ENCODE data around the gene CLDN15. TPM values are rescaled to one million over a fixed set of nuclear protein-coding genes. Genes with fewer than 3 reads are reported as not detected.

Gene CLDN15
- total RNA-seq, 1 donor from 2014 or later: 18.2 TPM

GRCh38 chr7:101197991-101198390 is 39.6 kb downstream of the CLDN15 start:
- Mint-ChIP-seq H3K36me3 (ENCODE audit: low read depth) (no peaks in the 10 kb centered on the region), H3K4me1 (ENCODE audit: low read depth) (peaks cover 4% of the 10 kb centered on the region), H3K4me3 (ENCODE audit: low read depth) (no peak overlapping the region), H3K27ac (no peak overlapping the region), H3K27me3 (ENCODE audit: low read depth) (peaks cover 28% of the 10 kb centered on the region), H3K9me3 (no peaks in the 10 kb centered on the region)
- DNase-seq (ENCODE audit: low spot score): no peak
- intact Hi-C loops (cut with micrococcal nuclease): no loop called here

- DNase-seq (ENCODE audit: low spot score): no peak
- intact Hi-C loops (cut with micrococcal nuclease): no loop called here
- Mint-ChIP-seq H3K36me3 (ENCODE audit: low read depth) (no peaks in the 10 kb centered on the region), H3K9me3 (no peaks in the 10 kb centered on the region), H3K4me3 (ENCODE audit: low read depth) (no peak overlapping the region), H3K27me3 (ENCODE audit: low read depth) (peaks cover 16% of the 10 kb centered on the region), H3K4me1 (ENCODE audit: low read depth) (peaks cover 5% of the 10 kb centered on the region), H3K27ac (no peak overlapping the region)
Measured at GRCh38 chr7:101195884-101196283, 41.7 kb downstream of the CLDN15 start.

- intact Hi-C loops (cut with micrococcal nuclease): no loop called here
- H3K4me1 Mint-ChIP-seq (ENCODE audit: low read depth): peaks cover 2% of the 10 kb centered on the region
Measured at GRCh38 chr7:101189109-101189508, 48.5 kb downstream of the CLDN15 start.

GRCh38 chr7:101186844-101187428 is 50.7 kb downstream of the CLDN15 start:
- H3K4me3 Mint-ChIP-seq (ENCODE audit: low read depth): no peak overlapping the region
- intact Hi-C loops (cut with micrococcal nuclease): no loop called here
- H3K27ac Mint-ChIP-seq: no peak overlapping the region
- no peak for DNase-seq (ENCODE audit: low spot score)
- no peaks in the 10 kb centered on the region for H3K9me3 Mint-ChIP-seq
- H3K36me3 Mint-ChIP-seq (ENCODE audit: low read depth): no peaks in the 10 kb centered on the region
- peaks cover 14% of the 10 kb centered on the region for H3K27me3 Mint-ChIP-seq (ENCODE audit: low read depth)
- H3K4me1 Mint-ChIP-seq (ENCODE audit: low read depth): peaks cover 5% of the 10 kb centered on the region

More at GRCh38 chr7:101189109-101189508, 48.5 kb downstream of the CLDN15 start:
- H3K4me3 Mint-ChIP-seq (ENCODE audit: low read depth): no peak overlapping the region
- no peaks in the 10 kb centered on the region for H3K9me3 Mint-ChIP-seq
- no peak overlapping the region for H3K27ac Mint-ChIP-seq
- DNase-seq (ENCODE audit: low spot score): no peak
- H3K27me3 Mint-ChIP-seq (ENCODE audit: low read depth): peaks cover 8% of the 10 kb centered on the region
- no peaks in the 10 kb centered on the region for H3K36me3 Mint-ChIP-seq (ENCODE audit: low read depth)

- intact Hi-C loops (cut with micrococcal nuclease): no loop called here
- Mint-ChIP-seq H3K36me3 (ENCODE audit: low read depth) (no peaks in the 10 kb centered on the region), H3K27me3 (ENCODE audit: low read depth) (peaks cover 16% of the 10 kb centered on the region), H3K4me1 (ENCODE audit: low read depth) (peaks cover 5% of the 10 kb centered on the region), H3K4me3 (ENCODE audit: low read depth) (no peak overlapping the region), H3K9me3 (no peaks in the 10 kb centered on the region), H3K27ac (no peak overlapping the region)
- no peak for DNase-seq (ENCODE audit: low spot score)
Measured at GRCh38 chr7:101186194-101186593, 51.4 kb downstream of the CLDN15 start.

- Mint-ChIP-seq H3K4me1 (ENCODE audit: low read depth) (peaks cover 5% of the 10 kb centered on the region), H3K27me3 (ENCODE audit: low read depth) (peaks cover 25% of the 10 kb centered on the region), H3K36me3 (ENCODE audit: low read depth) (no peaks in the 10 kb centered on the region), H3K9me3 (no peaks in the 10 kb centered on the region), H3K4me3 (ENCODE audit: low read depth) (no peak overlapping the region), H3K27ac (no peak overlapping the region)
- intact Hi-C loops (cut with micrococcal nuclease): no loop called here
- no peak for DNase-seq (ENCODE audit: low spot score)
Measured at GRCh38 chr7:101185258-101185839, 52.3 kb downstream of the CLDN15 start.

Other genes with a start within 250 kb of the CLDN15 start
- gene MUC17, start 217.7 kb downstream of the CLDN15 start, total RNA-seq: not detected in 2 replicates
- 42.6 and 43.8 TPM in 2 replicates for gene TRIM56, start 152.3 kb downstream of the CLDN15 start, total RNA-seq
- 0.23 TPM in 2 replicates for gene SERPINE1, start 110.7 kb downstream of the CLDN15 start, total RNA-seq
- gene AP1S1, start 83.3 kb downstream of the CLDN15 start, total RNA-seq: 41.8 and 42.8 TPM in 2 replicates
- 0.23 and 0.41 TPM in 2 replicates for gene VGF, start 72.2 kb downstream of the CLDN15 start, total RNA-seq
- gene NAT16, start 57.5 kb downstream of the CLDN15 start, total RNA-seq: not detected in 2 replicates
- not detected in 2 replicates for gene MOGAT3, start 36.8 kb downstream of the CLDN15 start, total RNA-seq
- 75.5 and 82.8 TPM in 2 replicates for gene PLOD3, start 20.2 kb downstream of the CLDN15 start, total RNA-seq
- gene ZNHIT1, start 19.6 kb downstream of the CLDN15 start, total RNA-seq: 45.1 and 46.8 TPM in 2 replicates
- 121 and 132 TPM in 2 replicates for gene FIS1, start 7.3 kb upstream of the CLDN15 start, total RNA-seq
- gene IFT22, start 84.0 kb upstream of the CLDN15 start, total RNA-seq: 4.5 and 5.3 TPM in 2 replicates
- 0.11 and 0.16 TPM in 2 replicates for gene COL26A1, start 125.1 kb upstream of the CLDN15 start, total RNA-seq